MM.1S (cell line): Measurements from ENCODE around the gene MAML1.

Experiments
- EZH2 ChIP-seq: fragments of 300-600 bp; sonication (generic); optimal IDR thresholded peaks from 2 replicates; pipeline ENCODE3; 2017; ENCODE audit warnings: low read depth, mild to moderate bottlenecking, antibody characterized with exemption, low read length, mixed read lengths
- TF ChIP-seq, protein P1 (sequence below): fragments of 300-600 bp; sonication (generic); IDR thresholded peaks from 2 replicates; pipeline ENCODE4 v1.5.1; 2016; ENCODE audit warnings: antibody characterized with exemption, low read length, mixed read lengths

DNA sequence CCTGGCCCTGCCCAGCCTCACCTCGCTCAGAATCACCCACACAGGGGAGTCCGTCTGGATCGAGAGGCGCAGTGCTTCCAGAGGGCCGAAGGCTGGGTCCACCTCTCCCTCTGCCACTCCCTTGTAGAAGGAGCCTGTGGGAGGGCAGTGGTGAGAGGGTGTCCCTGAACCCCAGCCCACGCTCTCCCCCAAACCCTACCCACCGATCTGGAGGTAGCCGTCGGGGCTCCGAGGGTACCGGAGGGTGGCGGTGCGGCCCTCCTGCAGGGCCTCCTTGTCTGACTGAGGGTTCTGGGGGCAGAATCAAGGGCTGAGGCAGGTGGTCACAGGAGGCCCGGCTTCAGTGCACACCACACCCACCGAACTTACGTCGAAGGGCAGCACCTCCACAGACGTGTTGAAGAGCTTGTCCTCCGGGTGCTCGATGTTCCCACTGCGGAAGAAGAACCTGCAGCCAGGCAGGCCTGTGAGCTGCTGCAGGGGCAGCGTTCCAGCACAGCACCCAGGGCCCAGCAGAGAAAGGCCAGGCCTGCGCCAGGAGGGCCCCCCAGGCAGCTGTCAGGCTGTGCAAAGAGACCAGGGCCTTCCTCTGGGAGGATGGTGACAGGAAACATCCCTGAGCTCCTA is 65.6 kb downstream of the MAML1 start:
- TF ChIP-seq, protein P1, sequence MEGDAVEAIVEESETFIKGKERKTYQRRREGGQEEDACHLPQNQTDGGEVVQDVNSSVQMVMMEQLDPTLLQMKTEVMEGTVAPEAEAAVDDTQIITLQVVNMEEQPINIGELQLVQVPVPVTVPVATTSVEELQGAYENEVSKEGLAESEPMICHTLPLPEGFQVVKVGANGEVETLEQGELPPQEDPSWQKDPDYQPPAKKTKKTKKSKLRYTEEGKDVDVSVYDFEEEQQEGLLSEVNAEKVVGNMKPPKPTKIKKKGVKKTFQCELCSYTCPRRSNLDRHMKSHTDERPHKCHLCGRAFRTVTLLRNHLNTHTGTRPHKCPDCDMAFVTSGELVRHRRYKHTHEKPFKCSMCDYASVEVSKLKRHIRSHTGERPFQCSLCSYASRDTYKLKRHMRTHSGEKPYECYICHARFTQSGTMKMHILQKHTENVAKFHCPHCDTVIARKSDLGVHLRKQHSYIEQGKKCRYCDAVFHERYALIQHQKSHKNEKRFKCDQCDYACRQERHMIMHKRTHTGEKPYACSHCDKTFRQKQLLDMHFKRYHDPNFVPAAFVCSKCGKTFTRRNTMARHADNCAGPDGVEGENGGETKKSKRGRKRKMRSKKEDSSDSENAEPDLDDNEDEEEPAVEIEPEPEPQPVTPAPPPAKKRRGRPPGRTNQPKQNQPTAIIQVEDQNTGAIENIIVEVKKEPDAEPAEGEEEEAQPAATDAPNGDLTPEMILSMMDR, result no peak
- TF ChIP-seq EZH2, result no peak
